SK-N-SH treated with all-trans-retinoic acid at 6 μM for 48 hours (cell line): ENCODE measurements around the gene THRB.
A peak's percentile ranks its signal among the peaks of the same experiment; 100 is the strongest.

ENCODE experiments used
- ATAC-seq: fragments of 200-7000 bp; cut with Tn5 transposase; 3 replicates; pipeline ENCODE4 v1.9.1; 2020; ENCODE audit warnings: mild to moderate bottlenecking, moderate library complexity
- ARNTL ChIP-seq: fragments of 450-650 bp; formaldehyde crosslinking; IDR thresholded peaks from 2 replicates; pipeline ENCODE4 v1.5.0; 2020; ENCODE audit warnings: low read depth, mild to moderate bottlenecking, moderate library complexity, borderline replicate concordance
- BACH2 ChIP-seq: fragments of 250-450 bp; sonication (Bioruptor Pico); IDR thresholded peaks from 2 replicates; pipeline ENCODE4 v1.9.0; 2021; ENCODE audit warnings: mild to moderate bottlenecking, borderline replicate concordance
- CSDC2 ChIP-seq: fragments of 250-450 bp; sonication (Bioruptor Pico); IDR thresholded peaks from 2 replicates; pipeline ENCODE4 v1.5.0; 2020; ENCODE audit warnings: mild to moderate bottlenecking, moderate library complexity
- ESRRG ChIP-seq: fragments of 250-450 bp; sonication (Bioruptor Pico); IDR thresholded peaks from 2 replicates; pipeline ENCODE4 v1.6.1; 2021; ENCODE audit warnings: mild to moderate bottlenecking
- GLIS3 ChIP-seq: fragments of 250-450 bp; sonication (Bioruptor Pico); IDR thresholded peaks from 2 replicates; pipeline ENCODE4 v1.5.0; 2020; ENCODE audit warnings: mild to moderate bottlenecking, moderate library complexity
- ISL1 ChIP-seq: fragments of 250-450 bp; sonication (Bioruptor Pico); IDR thresholded peaks from 2 replicates; pipeline ENCODE4 v2.1.2; 2022; ENCODE audit warnings: mild to moderate bottlenecking, moderate library complexity
- POU6F1 ChIP-seq: fragments of 250-450 bp; sonication (Bioruptor Pico); IDR thresholded peaks from 2 replicates; pipeline ENCODE4 v1.8.0; 2021; ENCODE audit warnings: low read depth, mild to moderate bottlenecking, moderate library complexity, borderline replicate concordance
- PPARA ChIP-seq: fragments of 250-450 bp; sonication (Bioruptor Pico); IDR thresholded peaks from 2 replicates; pipeline ENCODE4 v1.5.0; 2020; ENCODE audit warnings: mild to moderate bottlenecking, borderline replicate concordance
- RARB ChIP-seq: fragments of 250-450 bp; sonication (Bioruptor Pico); IDR thresholded peaks from 2 replicates; pipeline ENCODE4 v1.8.0; 2021; ENCODE audit warnings: mild to moderate bottlenecking, moderate library complexity
- SNAI2 ChIP-seq: fragments of 250-450 bp; sonication (Bioruptor Pico); IDR thresholded peaks from 2 replicates; pipeline ENCODE4 v1.5.0; 2020; ENCODE audit warnings: mild to moderate bottlenecking, moderate library complexity
- TCF4 ChIP-seq: fragments of 250-450 bp; sonication (Bioruptor Pico); IDR thresholded peaks from 2 replicates; pipeline ENCODE4 v1.8.0; 2021; ENCODE audit warnings: mild to moderate bottlenecking, moderate library complexity, borderline replicate concordance
- ZC3H10 ChIP-seq: fragments of 250-450 bp; sonication (Bioruptor Pico); IDR thresholded peaks from 2 replicates; pipeline ENCODE4 v1.5.1; 2021; ENCODE audit warnings: mild to moderate bottlenecking, moderate library complexity
- ZFP3 ChIP-seq: fragments of 250-450 bp; sonication (Bioruptor Pico); IDR thresholded peaks from 2 replicates; pipeline ENCODE4 v1.5.0; 2020; ENCODE audit warnings: mild to moderate bottlenecking, moderate library complexity
- ZFP30 ChIP-seq: fragments of 450-650 bp; formaldehyde crosslinking; IDR thresholded peaks from 2 replicates; pipeline ENCODE4 v1.5.0; 2022; ENCODE audit warnings: mild to moderate bottlenecking, moderate library complexity
- ZNF70 ChIP-seq: fragments of 450-650 bp; formaldehyde crosslinking; IDR thresholded peaks from 2 replicates; pipeline ENCODE4 v1.5.0; 2020; ENCODE audit warnings: mild to moderate bottlenecking, moderate library complexity
- ZNF8 ChIP-seq: fragments of 450-650 bp; formaldehyde crosslinking; IDR thresholded peaks from 2 replicates; pipeline ENCODE4 v1.5.0; 2020; ENCODE audit warnings: mild to moderate bottlenecking, moderate library complexity
- TF ChIP-seq, protein P1 (sequence below): fragments of 250-450 bp; sonication (Bioruptor Pico); IDR thresholded peaks from 2 replicates; pipeline ENCODE4 v1.5.1; 2020; ENCODE audit warnings: low read depth, mild to moderate bottlenecking, moderate library complexity
- TF ChIP-seq, protein P2 (sequence below): fragments of 250-450 bp; sonication (Bioruptor Pico); IDR thresholded peaks from 2 replicates; pipeline ENCODE4 v1.5.0; 2020; ENCODE audit warnings: mild to moderate bottlenecking, moderate library complexity
- TF ChIP-seq, protein P3 (sequence below): fragments of 250-450 bp; sonication (Bioruptor Pico); IDR thresholded peaks from 2 replicates; pipeline ENCODE4 v1.8.0; 2020; ENCODE audit warnings: mild to moderate bottlenecking, moderate library complexity, borderline replicate concordance
- TF ChIP-seq, protein P4 (sequence below): fragments of 250-450 bp; sonication (Bioruptor Pico); IDR thresholded peaks from 2 replicates; pipeline ENCODE4 v1.5.1; 2021; ENCODE audit warnings: mild to moderate bottlenecking, moderate library complexity

The THRB gene

GRCh38 chr3:24270204-24270691 is 224.4 kb downstream of the THRB start:
- ATAC-seq: peak; percentile 65
- TF ChIP-seq ZFP30 (no peak), ISL1 (peak; percentile 12; the same call in 1 of the 2 replicates), ZC3H10 (CRISPR knock-in tag) (no peak), TCF4 (CRISPR knock-in tag) (peak; percentile 66; the same call in 1 of the 2 replicates), ZFP3 (CRISPR knock-in tag) (0 out of 2 replicates have a peak, but pooled peaks have one; percentile 32), ESRRG (CRISPR knock-in tag) (no peak)
- TF ChIP-seq, protein P1, sequence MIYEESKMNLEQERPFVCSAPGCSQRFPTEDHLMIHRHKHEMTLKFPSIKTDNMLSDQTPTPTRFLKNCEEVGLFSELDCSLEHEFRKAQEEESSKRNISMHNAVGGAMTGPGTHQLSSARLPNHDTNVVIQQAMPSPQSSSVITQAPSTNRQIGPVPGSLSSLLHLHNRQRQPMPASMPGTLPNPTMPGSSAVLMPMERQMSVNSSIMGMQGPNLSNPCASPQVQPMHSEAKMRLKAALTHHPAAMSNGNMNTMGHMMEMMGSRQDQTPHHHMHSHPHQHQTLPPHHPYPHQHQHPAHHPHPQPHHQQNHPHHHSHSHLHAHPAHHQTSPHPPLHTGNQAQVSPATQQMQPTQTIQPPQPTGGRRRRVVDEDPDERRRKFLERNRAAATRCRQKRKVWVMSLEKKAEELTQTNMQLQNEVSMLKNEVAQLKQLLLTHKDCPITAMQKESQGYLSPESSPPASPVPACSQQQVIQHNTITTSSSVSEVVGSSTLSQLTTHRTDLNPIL (CRISPR knock-in tag): no peak
- TF ChIP-seq, protein P2, sequence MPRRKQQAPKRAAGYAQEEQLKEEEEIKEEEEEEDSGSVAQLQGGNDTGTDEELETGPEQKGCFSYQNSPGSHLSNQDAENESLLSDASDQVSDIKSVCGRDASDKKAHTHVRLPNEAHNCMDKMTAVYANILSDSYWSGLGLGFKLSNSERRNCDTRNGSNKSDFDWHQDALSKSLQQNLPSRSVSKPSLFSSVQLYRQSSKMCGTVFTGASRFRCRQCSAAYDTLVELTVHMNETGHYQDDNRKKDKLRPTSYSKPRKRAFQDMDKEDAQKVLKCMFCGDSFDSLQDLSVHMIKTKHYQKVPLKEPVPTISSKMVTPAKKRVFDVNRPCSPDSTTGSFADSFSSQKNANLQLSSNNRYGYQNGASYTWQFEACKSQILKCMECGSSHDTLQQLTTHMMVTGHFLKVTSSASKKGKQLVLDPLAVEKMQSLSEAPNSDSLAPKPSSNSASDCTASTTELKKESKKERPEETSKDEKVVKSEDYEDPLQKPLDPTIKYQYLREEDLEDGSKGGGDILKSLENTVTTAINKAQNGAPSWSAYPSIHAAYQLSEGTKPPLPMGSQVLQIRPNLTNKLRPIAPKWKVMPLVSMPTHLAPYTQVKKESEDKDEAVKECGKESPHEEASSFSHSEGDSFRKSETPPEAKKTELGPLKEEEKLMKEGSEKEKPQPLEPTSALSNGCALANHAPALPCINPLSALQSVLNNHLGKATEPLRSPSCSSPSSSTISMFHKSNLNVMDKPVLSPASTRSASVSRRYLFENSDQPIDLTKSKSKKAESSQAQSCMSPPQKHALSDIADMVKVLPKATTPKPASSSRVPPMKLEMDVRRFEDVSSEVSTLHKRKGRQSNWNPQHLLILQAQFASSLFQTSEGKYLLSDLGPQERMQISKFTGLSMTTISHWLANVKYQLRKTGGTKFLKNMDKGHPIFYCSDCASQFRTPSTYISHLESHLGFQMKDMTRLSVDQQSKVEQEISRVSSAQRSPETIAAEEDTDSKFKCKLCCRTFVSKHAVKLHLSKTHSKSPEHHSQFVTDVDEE (CRISPR knock-in tag): peak; percentile 62; the same call in 1 of the 2 replicates

GRCh38 chr3:24264748-24265158 is 229.9 kb downstream of the THRB start:
- TF ChIP-seq RARB (CRISPR knock-in tag): no peak
- TF ChIP-seq PPARA (CRISPR knock-in tag): no peak
- TF ChIP-seq, protein P3, sequence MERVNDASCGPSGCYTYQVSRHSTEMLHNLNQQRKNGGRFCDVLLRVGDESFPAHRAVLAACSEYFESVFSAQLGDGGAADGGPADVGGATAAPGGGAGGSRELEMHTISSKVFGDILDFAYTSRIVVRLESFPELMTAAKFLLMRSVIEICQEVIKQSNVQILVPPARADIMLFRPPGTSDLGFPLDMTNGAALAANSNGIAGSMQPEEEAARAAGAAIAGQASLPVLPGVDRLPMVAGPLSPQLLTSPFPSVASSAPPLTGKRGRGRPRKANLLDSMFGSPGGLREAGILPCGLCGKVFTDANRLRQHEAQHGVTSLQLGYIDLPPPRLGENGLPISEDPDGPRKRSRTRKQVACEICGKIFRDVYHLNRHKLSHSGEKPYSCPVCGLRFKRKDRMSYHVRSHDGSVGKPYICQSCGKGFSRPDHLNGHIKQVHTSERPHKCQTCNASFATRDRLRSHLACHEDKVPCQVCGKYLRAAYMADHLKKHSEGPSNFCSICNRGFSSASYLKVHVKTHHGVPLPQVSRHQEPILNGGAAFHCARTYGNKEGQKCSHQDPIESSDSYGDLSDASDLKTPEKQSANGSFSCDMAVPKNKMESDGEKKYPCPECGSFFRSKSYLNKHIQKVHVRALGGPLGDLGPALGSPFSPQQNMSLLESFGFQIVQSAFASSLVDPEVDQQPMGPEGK: no peak
- TF ChIP-seq SNAI2 (CRISPR knock-in tag): no peak
- no peak for TF ChIP-seq ZFP3 (CRISPR knock-in tag)
- no peak for TF ChIP-seq ESRRG (CRISPR knock-in tag)
- TF ChIP-seq ZFP30: no peak
- TF ChIP-seq TCF4 (CRISPR knock-in tag): no peak
- TF ChIP-seq ZNF70 (CRISPR knock-in tag): no peak
- no peak for TF ChIP-seq BACH2 (CRISPR knock-in tag)
- TF ChIP-seq GLIS3 (CRISPR knock-in tag): no peak
- no peak for TF ChIP-seq ZC3H10 (CRISPR knock-in tag)
- TF ChIP-seq ARNTL (CRISPR knock-in tag): no peak
- TF ChIP-seq, protein P1 (CRISPR knock-in tag): no peak
- TF ChIP-seq CSDC2: no peak
- peak; percentile 63; the same call in 2 of the 3 replicates for ATAC-seq

GRCh38 chr3:24264011-24264410 is 230.6 kb downstream of the THRB start:
- ATAC-seq: no peak
- TF ChIP-seq POU6F1: no peak
- no peak for TF ChIP-seq GLIS3 (CRISPR knock-in tag)
- no peak for TF ChIP-seq TCF4 (CRISPR knock-in tag)
- no peak for TF ChIP-seq ARNTL (CRISPR knock-in tag)
- TF ChIP-seq, protein P1 (CRISPR knock-in tag): no peak
- TF ChIP-seq, protein P4, sequence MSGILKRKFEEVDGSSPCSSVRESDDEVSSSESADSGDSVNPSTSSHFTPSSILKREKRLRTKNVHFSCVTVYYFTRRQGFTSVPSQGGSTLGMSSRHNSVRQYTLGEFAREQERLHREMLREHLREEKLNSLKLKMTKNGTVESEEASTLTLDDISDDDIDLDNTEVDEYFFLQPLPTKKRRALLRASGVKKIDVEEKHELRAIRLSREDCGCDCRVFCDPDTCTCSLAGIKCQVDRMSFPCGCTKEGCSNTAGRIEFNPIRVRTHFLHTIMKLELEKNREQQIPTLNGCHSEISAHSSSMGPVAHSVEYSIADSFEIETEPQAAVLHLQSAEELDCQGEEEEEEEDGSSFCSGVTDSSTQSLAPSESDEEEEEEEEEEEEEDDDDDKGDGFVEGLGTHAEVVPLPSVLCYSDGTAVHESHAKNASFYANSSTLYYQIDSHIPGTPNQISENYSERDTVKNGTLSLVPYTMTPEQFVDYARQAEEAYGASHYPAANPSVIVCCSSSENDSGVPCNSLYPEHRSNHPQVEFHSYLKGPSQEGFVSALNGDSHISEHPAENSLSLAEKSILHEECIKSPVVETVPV (CRISPR knock-in tag): no peak
- TF ChIP-seq ZC3H10 (CRISPR knock-in tag): no peak
- TF ChIP-seq BACH2 (CRISPR knock-in tag): no peak
- TF ChIP-seq ZFP30: no peak
- TF ChIP-seq, protein P3: no peak
- no peak for TF ChIP-seq ZFP3 (CRISPR knock-in tag)
- TF ChIP-seq ZNF8 (CRISPR knock-in tag): no peak
- no peak for TF ChIP-seq SNAI2 (CRISPR knock-in tag)
